ENCODE measurements around the gene ALDH1L1.

The ALDH1L1 gene

GRCh38 chr3:126186749-126187148 is 6.4 kb upstream of the ALDH1L1 start:
- TF ChIP-seq CTCF (IDR thresholded peaks at IDR 0.05; ENCODE audit: insufficient read depth, low read length, missing control alignments), result no peak
- DNase-seq (ENCODE audit: low read depth, low spot score), result no peak
- POLR2A ChIA-PET, result no interaction called here
- CTCF ChIA-PET, result interaction anchor here (5.9 kb wide), 1 partner anchor 12 kb away, joined by 48 read pairs; no protein-coding TSS in a partner anchor
- H3K4me3 ChIP-seq (ENCODE audit: low read depth, low read length), result no peak overlapping the region

- POLR2A ChIA-PET, result no interaction called here
- TF ChIP-seq CTCF (IDR thresholded peaks at IDR 0.05; ENCODE audit: insufficient read depth, low read length, missing control alignments), result no peak
- DNase-seq (ENCODE audit: low read depth, low spot score), result no peak
- CTCF ChIA-PET, result interaction anchor here (5.9 kb wide), 1 partner anchor 12 kb away, joined by 48 read pairs; no protein-coding TSS in a partner anchor
- H3K4me3 ChIP-seq (ENCODE audit: low read depth, low read length), result no peak overlapping the region
These were observed 5.9 kb upstream of the ALDH1L1 start for GRCh38 chr3:126186271-126186670.

GRCh38 chr3:126184465-126185000 is 4.1 kb upstream of the ALDH1L1 start:
- ChIA-PET CTCF (interaction anchor here (1.0 to 1.5 kb wide), 3 partner anchors 13 to 29 kb away, joined by 4 to 5 read pairs (median 5); no protein-coding TSS in a partner anchor), POLR2A (no interaction called here)
- H3K4me3 ChIP-seq (ENCODE audit: low read depth, low read length), result no peak overlapping the region
- no peak for TF ChIP-seq CTCF (IDR thresholded peaks at IDR 0.05; ENCODE audit: insufficient read depth, low read length, missing control alignments)
- DNase-seq (ENCODE audit: low read depth, low spot score), result no peak

GRCh38 chr3:126181398-126181725 is 976 bp upstream of the ALDH1L1 start:
- ChIA-PET POLR2A (no interaction called here), CTCF (interaction anchor here (2.0 kb wide), 1 partner anchor 16 kb away, joined by 11 read pairs; no protein-coding TSS in a partner anchor)
- no peak for DNase-seq (ENCODE audit: low read depth, low spot score)
- no peak for TF ChIP-seq CTCF (IDR thresholded peaks at IDR 0.05; ENCODE audit: insufficient read depth, low read length, missing control alignments)
- peak overlapping the region; percentile 50 for H3K4me3 ChIP-seq (ENCODE audit: low read depth, low read length)

GRCh38 chr3:126179825-126180476 is 435 bp downstream of the ALDH1L1 start:
- CTCF ChIA-PET, result no interaction called here
- POLR2A ChIA-PET, result no interaction called here
- TF ChIP-seq CTCF (IDR thresholded peaks at IDR 0.05; ENCODE audit: insufficient read depth, low read length, missing control alignments), result no peak
- peak overlapping the region; percentile 50 for H3K4me3 ChIP-seq (ENCODE audit: low read depth, low read length)
- DNase-seq (ENCODE audit: low read depth, low spot score), result no peak

GRCh38 chr3:126170073-126170777 is 10.2 kb downstream of the ALDH1L1 start:
- no peak for DNase-seq (ENCODE audit: low read depth, low spot score)
- ChIA-PET CTCF (interaction anchor here (0.9 to 1.1 kb wide), 2 partner anchors 30 to 36 kb away, joined by 3 read pairs; no protein-coding TSS in a partner anchor), POLR2A (no interaction called here)
- H3K4me3 ChIP-seq (ENCODE audit: low read depth, low read length), result no peak overlapping the region
- TF ChIP-seq CTCF (IDR thresholded peaks at IDR 0.05; ENCODE audit: insufficient read depth, low read length, missing control alignments), result no peak
